Gastroesophageal sphincter (tissue), 3 donors: Measurements from ENCODE around the gene UGT1A8.

Experiments used
- EP300 ChIP-seq: sonication (generic); formaldehyde crosslinking; IDR thresholded peaks from one replicate; pipeline ENCODE4 v1.6.1; 2017; ENCODE audit warnings: antibody characterized with exemption, mild to moderate bottlenecking
- POLR2A ChIP-seq, 2 donors: fragments of 450-650 bp; IDR thresholded peaks; one replicate each; pipeline ENCODE4 v1.6.1; 2017; ENCODE audit warnings: antibody characterized with exemption in 2 of 2, mild to moderate bottlenecking in 2 of 2, moderate library complexity in 1 of 2
- TF ChIP-seq, protein P1 (sequence below), 4 experiments: fragments of 200-600 bp in 2 of 4; fragments of 450-650 bp in 2 of 4; sonication (generic) in 1 of 4; IDR thresholded peaks; one replicate each; pipeline ENCODE4 v1.5.1; 2017 to 2019; ENCODE audit warnings: antibody characterized with exemption in 4 of 4, mild to moderate bottlenecking in 2 of 4, moderate library complexity in 2 of 4

- TF ChIP-seq, protein P1, sequence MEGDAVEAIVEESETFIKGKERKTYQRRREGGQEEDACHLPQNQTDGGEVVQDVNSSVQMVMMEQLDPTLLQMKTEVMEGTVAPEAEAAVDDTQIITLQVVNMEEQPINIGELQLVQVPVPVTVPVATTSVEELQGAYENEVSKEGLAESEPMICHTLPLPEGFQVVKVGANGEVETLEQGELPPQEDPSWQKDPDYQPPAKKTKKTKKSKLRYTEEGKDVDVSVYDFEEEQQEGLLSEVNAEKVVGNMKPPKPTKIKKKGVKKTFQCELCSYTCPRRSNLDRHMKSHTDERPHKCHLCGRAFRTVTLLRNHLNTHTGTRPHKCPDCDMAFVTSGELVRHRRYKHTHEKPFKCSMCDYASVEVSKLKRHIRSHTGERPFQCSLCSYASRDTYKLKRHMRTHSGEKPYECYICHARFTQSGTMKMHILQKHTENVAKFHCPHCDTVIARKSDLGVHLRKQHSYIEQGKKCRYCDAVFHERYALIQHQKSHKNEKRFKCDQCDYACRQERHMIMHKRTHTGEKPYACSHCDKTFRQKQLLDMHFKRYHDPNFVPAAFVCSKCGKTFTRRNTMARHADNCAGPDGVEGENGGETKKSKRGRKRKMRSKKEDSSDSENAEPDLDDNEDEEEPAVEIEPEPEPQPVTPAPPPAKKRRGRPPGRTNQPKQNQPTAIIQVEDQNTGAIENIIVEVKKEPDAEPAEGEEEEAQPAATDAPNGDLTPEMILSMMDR (IDR thresholded peaks at IDR 0.05) = no peak
- no peak for TF ChIP-seq POLR2A (IDR thresholded peaks at IDR 0.05)
- TF ChIP-seq EP300 = no peak
Observed at GRCh38 chr2:233671290-233672161, 54.1 kb downstream of the UGT1A8 start, which contains the start of gene UGT1A9.
